ENCODE measurements around the gene CRYBG3. TPM values are rescaled to one million over a fixed set of nuclear protein-coding genes. Genes with fewer than 3 reads are reported as not detected.
A peak's percentile ranks its signal among the peaks of the same experiment; 100 is the strongest.

CRYBG3 gene
- total RNA-seq, 1 donor from 2014 or later: 6.0 TPM

GRCh38 chr3:97820780-97821179 lies 1.0 kb upstream of the CRYBG3 start:
- H3K27ac Mint-ChIP-seq: no peak overlapping the region
- DNase-seq (ENCODE audit: low spot score, unreplicated experiment): no peak
- no peak for TF ChIP-seq CTCF (IDR thresholded peaks at IDR 0.05; ENCODE audit: unreplicated experiment)
- no peaks in the 10 kb centered on the region for H3K36me3 Mint-ChIP-seq (ENCODE audit: insufficient read depth)
- H3K4me1 Mint-ChIP-seq (ENCODE audit: low read depth): peaks cover 6% of the 10 kb centered on the region
- peak overlapping the region; percentile 99 for H3K4me3 Mint-ChIP-seq (ENCODE audit: low read depth)
- no peaks in the 10 kb centered on the region for H3K9me3 Mint-ChIP-seq (ENCODE audit: low read depth)
- H3K27me3 Mint-ChIP-seq: peaks cover 58% of the 10 kb centered on the region

GRCh38 chr3:97821287-97821773 lies 481 bp upstream of the CRYBG3 start:
- no peak for TF ChIP-seq CTCF (IDR thresholded peaks at IDR 0.05; ENCODE audit: unreplicated experiment)
- Mint-ChIP-seq H3K27me3 (peaks cover 58% of the 10 kb centered on the region), H3K9me3 (ENCODE audit: low read depth) (no peaks in the 10 kb centered on the region), H3K4me3 (ENCODE audit: low read depth) (peak overlapping the region; percentile 99), H3K4me1 (ENCODE audit: low read depth) (peaks cover 6% of the 10 kb centered on the region), H3K36me3 (ENCODE audit: insufficient read depth) (no peaks in the 10 kb centered on the region), H3K27ac (peak overlapping the region; percentile 43)
- peak; percentile 24 for DNase-seq (ENCODE audit: low spot score, unreplicated experiment)

GRCh38 chr3:97822359-97822775 lies 556 bp downstream of the CRYBG3 start:
- TF ChIP-seq CTCF (IDR thresholded peaks at IDR 0.05; ENCODE audit: unreplicated experiment): no peak

GRCh38 chr3:97823046-97824004 lies 1.5 kb downstream of the CRYBG3 start:
- Mint-ChIP-seq H3K4me3 (ENCODE audit: low read depth) (peak overlapping the region; percentile 99), H3K4me1 (ENCODE audit: low read depth) (peaks cover 6% of the 10 kb centered on the region), H3K27me3 (peaks cover 55% of the 10 kb centered on the region), H3K9me3 (ENCODE audit: low read depth) (no peaks in the 10 kb centered on the region), H3K27ac (no peak overlapping the region), H3K36me3 (ENCODE audit: insufficient read depth) (no peaks in the 10 kb centered on the region)
- DNase-seq (ENCODE audit: low spot score, unreplicated experiment): no peak
- no peak for TF ChIP-seq CTCF (IDR thresholded peaks at IDR 0.05; ENCODE audit: unreplicated experiment)

More at GRCh38 chr3:97822359-97822775, 556 bp downstream of the CRYBG3 start:
- Mint-ChIP-seq H3K9me3 (ENCODE audit: low read depth) (no peaks in the 10 kb centered on the region), H3K27me3 (peaks cover 58% of the 10 kb centered on the region), H3K4me1 (ENCODE audit: low read depth) (peaks cover 6% of the 10 kb centered on the region), H3K27ac (peak overlapping the region; percentile 95), H3K4me3 (ENCODE audit: low read depth) (peak overlapping the region; percentile 99), H3K36me3 (ENCODE audit: insufficient read depth) (no peaks in the 10 kb centered on the region)
- peak; percentile 20 for DNase-seq (ENCODE audit: low spot score, unreplicated experiment)

DNA sequence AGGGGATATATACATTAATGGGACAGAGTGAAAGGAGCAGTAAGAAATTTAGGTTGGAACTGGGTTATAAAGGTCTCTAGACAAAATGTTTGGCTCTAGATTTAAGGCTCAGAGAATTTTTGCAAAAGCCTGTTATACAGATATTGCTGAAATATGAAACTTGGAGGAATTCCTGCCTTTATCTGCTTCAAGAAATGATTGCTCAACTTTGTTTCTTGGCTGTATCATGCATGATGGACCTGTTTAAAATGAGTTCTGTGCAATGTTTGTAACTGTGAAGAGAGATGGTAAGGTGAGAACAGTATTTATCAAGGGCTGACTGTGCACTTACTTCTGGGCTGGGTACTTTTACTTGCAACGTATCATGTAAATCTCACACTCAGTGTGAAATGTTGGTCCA lies 3.3 kb downstream of the CRYBG3 start:
- Mint-ChIP-seq H3K36me3 (ENCODE audit: insufficient read depth) (no peaks in the 10 kb centered on the region), H3K9me3 (ENCODE audit: low read depth) (no peaks in the 10 kb centered on the region), H3K27ac (no peak overlapping the region), H3K4me1 (ENCODE audit: low read depth) (peaks cover 6% of the 10 kb centered on the region), H3K27me3 (peaks cover 47% of the 10 kb centered on the region), H3K4me3 (ENCODE audit: low read depth) (no peak overlapping the region)
- no peak for DNase-seq (ENCODE audit: low spot score, unreplicated experiment)
- TF ChIP-seq CTCF (IDR thresholded peaks at IDR 0.05; ENCODE audit: unreplicated experiment): no peak
